ENCODE results near the gene ZNF177. TPM values are rescaled to one million over a fixed set of nuclear protein-coding genes. Genes with fewer than 3 reads are reported as not detected.

The ZNF177 gene
- total RNA-seq, 1 experiment from 2014 or later: 4.6 TPM

- Histone ChIP-seq H3K36me3 (ENCODE audit: control insufficient read depth, insufficient read depth, low read length) (no peaks in the 10 kb centered on the region; the same call in 1 of the 2 replicates), H3K9me3 (ENCODE audit: control insufficient read depth, insufficient read depth, low read depth, low read length) (peaks cover 21% of the 10 kb centered on the region; the same call in 1 of the 2 replicates), H3K4me1 (ENCODE audit: control insufficient read depth, insufficient read depth, low read length) (no peaks in the 10 kb centered on the region), H3K27me3 (ENCODE audit: control insufficient read depth, insufficient read depth, low read length) (no peaks in the 10 kb centered on the region), H3K4me3 (ENCODE audit: low read depth in 2 of 2, low read length in 2 of 2) (no peak overlapping the region), H3K27ac (ENCODE audit: low read length) (no peak overlapping the region)
- intact Hi-C loops (cut with micrococcal nuclease; ENCODE audit: unreplicated experiment): no loop called here
- CTCF ChIA-PET: no interaction called here
- ATAC-seq (no peak), DNase-seq (ENCODE audit: low read depth, low spot score) (no peak)
- BruUV-seq (replicated peaks): no TSS peak
- TF ChIP-seq CTCF (IDR thresholded peaks at IDR 0.05) (no peak), POLR2AphosphoS5 (IDR thresholded peaks at IDR 0.05; ENCODE audit: low read depth, low read length) (no peak), REST (IDR thresholded peaks at IDR 0.05; ENCODE audit: insufficient read depth in 1 of 2, low read depth in 2 of 2, low read length in 1 of 2) (no peak), SIN3A (IDR thresholded peaks at IDR 0.05; ENCODE audit: borderline replicate concordance, insufficient read depth, low read depth, low read length) (no peak), TCF7L2 (IDR thresholded peaks at IDR 0.05; ENCODE audit: low read depth, low read length) (no peak)
- in situ Hi-C loops (cut with HindIII; ENCODE audit: low pct_unique_long_range_greater_than_20kb, low sequenced_read_pairs): no loop called here
- POLR2A ChIA-PET: no interaction called here
Observed at GRCh38 chr19:9407827-9408226, 45.0 kb downstream of the ZNF177 start.

GRCh38 chr19:9413240-9413954 is 50.6 kb downstream of the ZNF177 start:
- POLR2A ChIA-PET: no interaction called here
- no peak overlapping the region for H3K4me3 ChIP-seq (ENCODE audit: low read depth in 2 of 2, low read length in 2 of 2)
- H3K27me3 ChIP-seq (ENCODE audit: control insufficient read depth, insufficient read depth, low read length): no peaks in the 10 kb centered on the region
- in situ Hi-C loops (cut with HindIII; ENCODE audit: low pct_unique_long_range_greater_than_20kb, low sequenced_read_pairs): no loop called here
- no TSS peak for BruUV-seq (replicated peaks)
- TF ChIP-seq POLR2AphosphoS5 (IDR thresholded peaks at IDR 0.05; ENCODE audit: low read depth, low read length) (no peak), REST (IDR thresholded peaks at IDR 0.05; ENCODE audit: insufficient read depth in 1 of 2, low read depth in 2 of 2, low read length in 1 of 2) (no peak), TCF7L2 (IDR thresholded peaks at IDR 0.05; ENCODE audit: low read depth, low read length) (no peak), CTCF (IDR thresholded peaks at IDR 0.05) (no peak), SIN3A (IDR thresholded peaks at IDR 0.05; ENCODE audit: borderline replicate concordance, insufficient read depth, low read depth, low read length) (no peak)
- CTCF ChIA-PET: no interaction called here
- peaks cover 10% of the 10 kb centered on the region for H3K36me3 ChIP-seq (ENCODE audit: control insufficient read depth, insufficient read depth, low read length)
- no peaks in the 10 kb centered on the region for H3K4me1 ChIP-seq (ENCODE audit: control insufficient read depth, insufficient read depth, low read length)
- DNase-seq (ENCODE audit: low read depth, low spot score) (no peak), ATAC-seq (no peak)
- peaks cover 54% of the 10 kb centered on the region for H3K9me3 ChIP-seq (ENCODE audit: control insufficient read depth, insufficient read depth, low read depth, low read length)
- intact Hi-C loops (cut with micrococcal nuclease; ENCODE audit: unreplicated experiment): no loop called here
- H3K27ac ChIP-seq (ENCODE audit: low read length): no peak overlapping the region

Measured in Panc1 (cell line).